PC-9 (cell line): ENCODE measurements around the gene EVC. TPM values are rescaled to one million over a fixed set of nuclear protein-coding genes. Genes with fewer than 3 reads are reported as not detected.

Source experiments
- Bru-seq: library from RNA; stranded (reverse); fragments of 400-500 nt; gene quantifications from one replicate; lab custom pipeline; 2021; lab: Mats Ljungman, UMichigan
- BruChase-seq, 2 experiments: library from RNA; stranded (reverse); fragments of 400-500 nt; gene quantifications; one replicate each; lab custom pipeline; 2021; lab: Mats Ljungman, UMichigan
- BruUV-seq: library from RNA; stranded (reverse); fragments of 400-500 nt; replicated peaks from 2 replicates; lab custom pipeline; 2021; lab: Mats Ljungman, UMichigan
- CTCF ChIA-PET: fragments of 300-600 bp; sonication (Branson Sonifier 250); formaldehyde crosslinking; loops from one replicate; lab custom pipeline; 2022; ENCODE audit warnings: antibody characterized with exemption; lab: Charles Lee
- POLR2A ChIA-PET: fragments of 300-600 bp; sonication (Branson Sonifier 250); formaldehyde crosslinking; loops from one replicate; lab custom pipeline; 2022; ENCODE audit warnings: antibody characterized with exemption; ENCODE audit not compliant: unreplicated experiment; lab: Charles Lee
- DNase-seq, 2 experiments: peaks; one replicate each; pipeline versions ENCODE4 v3.0.0 to v3.0.0-alpha.2; 2015 to 2022; ENCODE audit warnings: mixed read lengths in 1 of 2
- H2AFZ ChIP-seq: fragments of 200-600 bp; sonication (generic); 2 replicates; pipeline ENCODE4 v1.8.1; 2017; ENCODE audit warnings: antibody characterized with exemption
- H3F3A ChIP-seq: fragments of 200-600 bp; sonication (generic); 2 replicates; pipeline ENCODE4 v1.8.1; 2017; ENCODE audit warnings: antibody characterized with exemption, mild to moderate bottlenecking, low read depth; ENCODE audit not compliant: insufficient read depth
- H3K27ac ChIP-seq: fragments of 200-600 bp; sonication (generic); 2 replicates; pipeline ENCODE4 v1.6.1; 2016; ENCODE audit warnings: mixed run types
- H3K27me3 ChIP-seq: fragments of 200-600 bp; sonication (generic); 2 replicates; pipeline ENCODE4 v1.6.1; 2016; ENCODE audit warnings: low read depth, mixed run types; ENCODE audit not compliant: insufficient read depth
- H3K36me3 ChIP-seq: fragments of 200-600 bp; sonication (generic); 2 replicates; pipeline ENCODE4 v1.6.1; 2016; ENCODE audit warnings: low read depth, mixed run types
- H3K4me1 ChIP-seq: fragments of 200-600 bp; sonication (generic); replicated peaks from 2 replicates; pipeline ENCODE4 v1.6.1; 2016; ENCODE audit warnings: mixed run types; ENCODE audit not compliant: insufficient read depth
- H3K4me2 ChIP-seq: fragments of 200-600 bp; sonication (generic); 2 replicates; pipeline ENCODE4 v1.6.1; 2017; ENCODE audit warnings: mixed run types
- H3K4me3 ChIP-seq: fragments of 200-600 bp; sonication (generic); 2 replicates; pipeline ENCODE4 v1.6.1; 2016; ENCODE audit warnings: mixed run types
- H3K79me2 ChIP-seq: fragments of 200-600 bp; sonication (generic); 2 replicates; pipeline ENCODE4 v1.6.1; 2017; ENCODE audit warnings: low read depth, mixed run types
- H3K9me2 ChIP-seq: fragments of 200-600 bp; sonication (generic); 2 replicates; pipeline ENCODE4 v1.8.1; 2017; ENCODE audit warnings: mild to moderate bottlenecking; ENCODE audit not compliant: insufficient read depth
- H3K9me3 ChIP-seq: fragments of 200-600 bp; sonication (generic); 2 replicates; pipeline ENCODE4 v1.8.1; 2016; ENCODE audit warnings: low read depth; ENCODE audit not compliant: insufficient read depth
- H4K20me1 ChIP-seq: fragments of 200-600 bp; sonication (generic); 2 replicates; pipeline ENCODE4 v1.8.1; 2017; ENCODE audit not compliant: insufficient read depth
- CTCF ChIP-seq: fragments of 200-600 bp; sonication (generic); conservative IDR thresholded peaks from 2 replicates; pipeline ENCODE4 v1.6.1; 2017; ENCODE audit warnings: mixed run types, antibody characterized with exemption, mild to moderate bottlenecking, moderate library complexity
- EZH2 ChIP-seq: fragments of 200-600 bp; sonication (generic); IDR thresholded peaks from 2 replicates; pipeline ENCODE4 v1.8.0; 2017; ENCODE audit warnings: antibody characterized with exemption, low read depth
- intact Hi-C: fragments of 100-400 bp; cut with micrococcal nuclease; formaldehyde crosslinking; loops from one replicate; pipeline ENCODE4 v1.10.0; 2022; ENCODE audit not compliant: unreplicated experiment
- long read RNA-seq: library from polyadenylated mRNA; stranded (forward); transcript quantifications from one replicate; pipeline ENCODE4 v2.0.0, GENCODE V29; 2022
- total RNA-seq: library from RNA; stranded (reverse); gene quantifications from 2 replicates; pipeline ENCODE4 v1.2.3, GENCODE V29; 2021

Gene EVC
- 14.0 and 15.5 TPM in 2 replicates for total RNA-seq
- Bru-seq, nascent RNA, result percentile 57 among the genes with signal in this experiment
- BruChase-seq, experiment 1, labeled RNA remaining after a 2-hour chase, result percentile 52 among the genes with signal in this experiment
- percentile 51 among the genes with signal in this experiment for BruChase-seq, experiment 2, labeled RNA remaining after a 6-hour chase
- long read RNA-seq, partial matches to known transcripts, result 1 of 5 reads
- long read RNA-seq, other reads (novel, unspliced or antisense), result 3 of 5 reads

GRCh38 chr4:5710961-5711478, at the start of gene EVC:
TSS of gene EVC (plus strand) at chr4:5711201. CDS start at chr4:5711381, 180 bp downstream.
- Histone ChIP-seq H4K20me1 (no peaks in the 10 kb centered on the region), H3K9me3 (no peaks in the 10 kb centered on the region), H3K36me3 (no peaks in the 10 kb centered on the region), H3K9me2 (no peaks in the 10 kb centered on the region), H3K27me3 (no peaks in the 10 kb centered on the region), H3K27ac (no peak within 1 kb of the TSS), H3K4me2 (peak within 1 kb of the TSS; percentile 75), H3K4me1 (0 out of 2 replicates have a peak, but pooled peaks cover 3% of the 10 kb centered on the region), H2AFZ (peak within 1 kb of the TSS; percentile 74; the same call in 1 of the 2 replicates), H3F3A (peaks cover 3% of the 10 kb centered on the region; the same call in 1 of the 2 replicates), H3K79me2 (0 out of 2 replicates have a peak, but pooled peaks cover 6% of the 10 kb centered on the region), H3K4me3 (peak within 1 kb of the TSS; percentile 53; the same call in 1 of the 2 replicates)
- POLR2A ChIA-PET, result no interaction called here
- intact Hi-C loops, result loop anchor here (5.0 kb wide), 1 partner anchor 36 kb away; no protein-coding TSS in a partner anchor
- TF ChIP-seq CTCF, result no peak
- no peak for TF ChIP-seq EZH2
- BruUV-seq, result no TSS peak
- CTCF ChIA-PET, result no interaction called here
- DNase-seq, result peak in 1 of 2 experiments; percentile 66

GRCh38 chr4:5661237-5661636, 49.8 kb upstream of the EVC start:
- no peak for TF ChIP-seq CTCF
- no peak for TF ChIP-seq EZH2
- CTCF ChIA-PET, result no interaction called here
- no TSS peak for BruUV-seq
- H3F3A ChIP-seq, result no peaks in the 10 kb centered on the region
- H3K27me3 ChIP-seq, result no peaks in the 10 kb centered on the region
- intact Hi-C loops, result no loop called here
- H4K20me1 ChIP-seq, result no peaks in the 10 kb centered on the region
- H3K9me2 ChIP-seq, result no peaks in the 10 kb centered on the region
- no peak overlapping the region for H2AFZ ChIP-seq
- H3K27ac ChIP-seq, result no peak overlapping the region
- no peaks in the 10 kb centered on the region for H3K4me1 ChIP-seq
- no peaks in the 10 kb centered on the region for H3K36me3 ChIP-seq
- H3K9me3 ChIP-seq, result no peaks in the 10 kb centered on the region
- H3K4me3 ChIP-seq, result no peak overlapping the region
- H3K79me2 ChIP-seq, result no peaks in the 10 kb centered on the region
- H3K4me2 ChIP-seq, result no peak overlapping the region
- POLR2A ChIA-PET, result no interaction called here
- no peak for DNase-seq

GRCh38 chr4:5662555-5662954, 48.4 kb upstream of the EVC start:
- no peak for DNase-seq
- intact Hi-C loops, result no loop called here
- H3K4me2 ChIP-seq, result no peak overlapping the region
- TF ChIP-seq CTCF, result no peak
- no peak for TF ChIP-seq EZH2
- BruUV-seq, result no TSS peak
- no peaks in the 10 kb centered on the region for H3K36me3 ChIP-seq
- no peaks in the 10 kb centered on the region for H3K4me1 ChIP-seq
- ChIA-PET CTCF (no interaction called here), POLR2A (no interaction called here)
- H4K20me1 ChIP-seq, result no peaks in the 10 kb centered on the region
- no peaks in the 10 kb centered on the region for H3K27me3 ChIP-seq
- no peaks in the 10 kb centered on the region for H3F3A ChIP-seq
- H3K9me2 ChIP-seq, result no peaks in the 10 kb centered on the region
- no peaks in the 10 kb centered on the region for H3K9me3 ChIP-seq
- H3K27ac ChIP-seq, result no peak overlapping the region
- H3K79me2 ChIP-seq, result no peaks in the 10 kb centered on the region
- no peak overlapping the region for H3K4me3 ChIP-seq
- H2AFZ ChIP-seq, result no peak overlapping the region
